ENCODE data around the gene RFWD3. TPM values are rescaled to one million over a fixed set of nuclear protein-coding genes. Genes with fewer than 3 reads are reported as not detected.

Gene RFWD3
- total and polyA plus RNA-seq, 2 of the 13 experiments (the other 11 are each of a cell fraction or from before 2014, with no cell fraction given), result 23.4 to 62.6 TPM

DNA sequence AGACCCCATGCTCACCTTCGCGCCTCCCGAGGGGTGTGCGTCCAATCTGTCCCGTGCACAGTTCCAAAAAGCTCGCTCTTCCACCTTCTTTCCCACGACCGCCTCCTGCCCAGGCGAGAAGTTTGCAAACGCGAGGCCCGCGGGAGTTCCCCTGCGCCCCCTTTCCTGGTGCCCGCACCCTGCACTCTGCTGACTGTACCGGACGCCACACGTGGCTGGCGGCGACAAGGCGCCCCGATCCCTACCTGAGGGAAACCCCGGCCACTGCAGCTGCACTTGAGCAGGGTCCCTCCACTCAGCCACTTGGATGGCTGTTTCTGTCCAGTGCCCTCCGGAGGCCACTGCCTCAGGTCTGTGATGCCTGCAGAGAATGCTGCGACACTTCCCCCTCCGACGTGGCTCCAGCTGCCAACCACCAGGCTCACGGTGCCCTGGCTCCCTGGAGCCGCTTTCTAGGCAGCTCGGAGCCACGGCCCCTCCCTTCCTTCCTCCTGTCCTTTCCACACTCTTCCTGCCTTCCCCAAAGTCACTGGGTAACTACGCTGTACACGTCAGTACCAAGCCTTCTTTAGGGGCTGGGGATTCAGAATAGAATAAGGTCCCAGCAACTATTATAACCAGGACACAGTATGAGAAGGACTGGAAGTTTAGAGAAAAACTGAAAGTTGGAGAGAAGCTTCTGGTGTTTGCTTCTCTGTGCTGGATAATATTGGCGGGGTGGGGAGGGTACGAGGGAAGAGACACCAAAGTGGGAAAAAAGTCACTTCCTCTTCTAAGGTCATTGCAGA is 34.0 kb upstream of the RFWD3 start, which contains the start of gene MLKL (continued):
- TF ChIP-seq, protein P1, sequence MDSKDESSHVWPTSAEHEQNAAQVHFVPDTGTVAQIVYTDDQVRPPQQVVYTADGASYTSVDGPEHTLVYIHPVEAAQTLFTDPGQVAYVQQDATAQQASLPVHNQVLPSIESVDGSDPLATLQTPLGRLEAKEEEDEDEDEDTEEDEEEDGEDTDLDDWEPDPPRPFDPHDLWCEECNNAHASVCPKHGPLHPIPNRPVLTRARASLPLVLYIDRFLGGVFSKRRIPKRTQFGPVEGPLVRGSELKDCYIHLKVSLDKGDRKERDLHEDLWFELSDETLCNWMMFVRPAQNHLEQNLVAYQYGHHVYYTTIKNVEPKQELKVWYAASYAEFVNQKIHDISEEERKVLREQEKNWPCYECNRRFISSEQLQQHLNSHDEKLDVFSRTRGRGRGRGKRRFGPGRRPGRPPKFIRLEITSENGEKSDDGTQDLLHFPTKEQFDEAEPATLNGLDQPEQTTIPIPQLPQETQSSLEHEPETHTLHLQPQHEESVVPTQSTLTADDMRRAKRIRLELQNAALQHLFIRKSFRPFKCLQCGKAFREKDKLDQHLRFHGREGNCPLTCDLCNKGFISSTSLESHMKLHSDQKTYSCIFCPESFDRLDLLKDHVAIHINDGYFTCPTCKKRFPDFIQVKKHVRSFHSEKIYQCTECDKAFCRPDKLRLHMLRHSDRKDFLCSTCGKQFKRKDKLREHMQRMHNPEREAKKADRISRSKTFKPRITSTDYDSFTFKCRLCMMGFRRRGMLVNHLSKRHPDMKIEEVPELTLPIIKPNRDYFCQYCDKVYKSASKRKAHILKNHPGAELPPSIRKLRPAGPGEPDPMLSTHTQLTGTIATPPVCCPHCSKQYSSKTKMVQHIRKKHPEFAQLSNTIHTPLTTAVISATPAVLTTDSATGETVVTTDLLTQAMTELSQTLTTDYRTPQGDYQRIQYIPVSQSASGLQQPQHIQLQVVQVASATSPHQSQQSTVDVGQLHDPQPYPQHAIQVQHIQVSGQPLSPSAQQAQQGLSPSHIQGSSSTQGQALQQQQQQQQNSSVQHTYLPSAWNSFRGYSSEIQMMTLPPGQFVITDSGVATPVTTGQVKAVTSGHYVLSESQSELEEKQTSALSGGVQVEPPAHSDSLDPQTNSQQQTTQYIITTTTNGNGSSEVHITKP (CRISPR knock-in tag; IDR thresholded peaks at IDR 0.05; ENCODE audit: low read depth), result peak; percentile 59
- TF ChIP-seq, protein P2, sequence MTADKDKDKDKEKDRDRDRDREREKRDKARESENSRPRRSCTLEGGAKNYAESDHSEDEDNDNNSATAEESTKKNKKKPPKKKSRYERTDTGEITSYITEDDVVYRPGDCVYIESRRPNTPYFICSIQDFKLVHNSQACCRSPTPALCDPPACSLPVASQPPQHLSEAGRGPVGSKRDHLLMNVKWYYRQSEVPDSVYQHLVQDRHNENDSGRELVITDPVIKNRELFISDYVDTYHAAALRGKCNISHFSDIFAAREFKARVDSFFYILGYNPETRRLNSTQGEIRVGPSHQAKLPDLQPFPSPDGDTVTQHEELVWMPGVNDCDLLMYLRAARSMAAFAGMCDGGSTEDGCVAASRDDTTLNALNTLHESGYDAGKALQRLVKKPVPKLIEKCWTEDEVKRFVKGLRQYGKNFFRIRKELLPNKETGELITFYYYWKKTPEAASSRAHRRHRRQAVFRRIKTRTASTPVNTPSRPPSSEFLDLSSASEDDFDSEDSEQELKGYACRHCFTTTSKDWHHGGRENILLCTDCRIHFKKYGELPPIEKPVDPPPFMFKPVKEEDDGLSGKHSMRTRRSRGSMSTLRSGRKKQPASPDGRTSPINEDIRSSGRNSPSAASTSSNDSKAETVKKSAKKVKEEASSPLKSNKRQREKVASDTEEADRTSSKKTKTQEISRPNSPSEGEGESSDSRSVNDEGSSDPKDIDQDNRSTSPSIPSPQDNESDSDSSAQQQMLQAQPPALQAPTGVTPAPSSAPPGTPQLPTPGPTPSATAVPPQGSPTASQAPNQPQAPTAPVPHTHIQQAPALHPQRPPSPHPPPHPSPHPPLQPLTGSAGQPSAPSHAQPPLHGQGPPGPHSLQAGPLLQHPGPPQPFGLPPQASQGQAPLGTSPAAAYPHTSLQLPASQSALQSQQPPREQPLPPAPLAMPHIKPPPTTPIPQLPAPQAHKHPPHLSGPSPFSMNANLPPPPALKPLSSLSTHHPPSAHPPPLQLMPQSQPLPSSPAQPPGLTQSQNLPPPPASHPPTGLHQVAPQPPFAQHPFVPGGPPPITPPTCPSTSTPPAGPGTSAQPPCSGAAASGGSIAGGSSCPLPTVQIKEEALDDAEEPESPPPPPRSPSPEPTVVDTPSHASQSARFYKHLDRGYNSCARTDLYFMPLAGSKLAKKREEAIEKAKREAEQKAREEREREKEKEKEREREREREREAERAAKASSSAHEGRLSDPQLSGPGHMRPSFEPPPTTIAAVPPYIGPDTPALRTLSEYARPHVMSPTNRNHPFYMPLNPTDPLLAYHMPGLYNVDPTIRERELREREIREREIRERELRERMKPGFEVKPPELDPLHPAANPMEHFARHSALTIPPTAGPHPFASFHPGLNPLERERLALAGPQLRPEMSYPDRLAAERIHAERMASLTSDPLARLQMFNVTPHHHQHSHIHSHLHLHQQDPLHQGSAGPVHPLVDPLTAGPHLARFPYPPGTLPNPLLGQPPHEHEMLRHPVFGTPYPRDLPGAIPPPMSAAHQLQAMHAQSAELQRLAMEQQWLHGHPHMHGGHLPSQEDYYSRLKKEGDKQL (CRISPR knock-in tag; IDR thresholded peaks at IDR 0.05; ENCODE audit: low read depth), result 0 out of 2 replicates have a peak, but pooled peaks have one; percentile 30
- TF ChIP-seq ATF7 (IDR thresholded peaks at IDR 0.05), result no peak
- TF ChIP-seq ATF7 (CRISPR knock-in tag; IDR thresholded peaks at IDR 0.05), result peak; percentile 72
- TF ChIP-seq ZNF737 (CRISPR knock-in tag; IDR thresholded peaks at IDR 0.05; ENCODE audit: borderline replicate concordance), result no peak
- TF ChIP-seq, protein P3, sequence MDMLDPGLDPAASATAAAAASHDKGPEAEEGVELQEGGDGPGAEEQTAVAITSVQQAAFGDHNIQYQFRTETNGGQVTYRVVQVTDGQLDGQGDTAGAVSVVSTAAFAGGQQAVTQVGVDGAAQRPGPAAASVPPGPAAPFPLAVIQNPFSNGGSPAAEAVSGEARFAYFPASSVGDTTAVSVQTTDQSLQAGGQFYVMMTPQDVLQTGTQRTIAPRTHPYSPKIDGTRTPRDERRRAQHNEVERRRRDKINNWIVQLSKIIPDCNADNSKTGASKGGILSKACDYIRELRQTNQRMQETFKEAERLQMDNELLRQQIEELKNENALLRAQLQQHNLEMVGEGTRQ (IDR thresholded peaks at IDR 0.05; ENCODE audit: low read depth, low read length), result no peak
- TF ChIP-seq, protein P3 (CRISPR knock-in tag; IDR thresholded peaks at IDR 0.05; ENCODE audit: borderline replicate concordance), result no peak; the same call in 1 of the 2 replicates
- TF ChIP-seq ZNF607 (CRISPR knock-in tag; IDR thresholded peaks at IDR 0.05; ENCODE audit: borderline replicate concordance), result 0 out of 2 replicates have a peak, but pooled peaks have one; percentile 9
- 0 out of 2 replicates have a peak, but pooled peaks have one; percentile 15 for TF ChIP-seq JUN (CRISPR knock-in tag; IDR thresholded peaks at IDR 0.05)
- TF ChIP-seq ZNF672 (CRISPR knock-in tag; IDR thresholded peaks at IDR 0.05), result no peak
- peak; percentile 96; the same call in 1 of the 2 replicates for TF ChIP-seq HIVEP1 (CRISPR knock-in tag; IDR thresholded peaks at IDR 0.05)
- no peak for TF ChIP-seq PTBP1 (IDR thresholded peaks at IDR 0.05; ENCODE audit: low read depth, low read length, poor library complexity, severe bottlenecking)
- peak; percentile 78 for TF ChIP-seq ZBTB38 (CRISPR knock-in tag; IDR thresholded peaks at IDR 0.05)
- TF ChIP-seq, protein P4, sequence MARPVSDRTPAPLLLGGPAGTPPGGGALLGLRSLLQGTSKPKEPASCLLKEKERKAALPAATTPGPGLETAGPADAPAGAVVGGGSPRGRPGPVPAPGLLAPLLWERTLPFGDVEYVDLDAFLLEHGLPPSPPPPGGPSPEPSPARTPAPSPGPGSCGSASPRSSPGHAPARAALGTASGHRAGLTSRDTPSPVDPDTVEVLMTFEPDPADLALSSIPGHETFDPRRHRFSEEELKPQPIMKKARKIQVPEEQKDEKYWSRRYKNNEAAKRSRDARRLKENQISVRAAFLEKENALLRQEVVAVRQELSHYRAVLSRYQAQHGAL (CRISPR knock-in tag; IDR thresholded peaks at IDR 0.05; ENCODE audit: not compliant biosample characterization), result no peak
- no peak for TF ChIP-seq NR2F2 (IDR thresholded peaks at IDR 0.05; ENCODE audit: borderline replicate concordance, low read depth)
- TF ChIP-seq ZNF136 (CRISPR knock-in tag; IDR thresholded peaks at IDR 0.05; ENCODE audit: low read depth), result 0 out of 2 replicates have a peak, but pooled peaks have one; percentile 4

Measured in HepG2 (cell line).